Lower leg skin (tissue), 3 donors: ENCODE measurements around the gene NECTIN1.

Experiments
- CTCF ChIP-seq, 3 donors: fragments of 450-650 bp; IDR thresholded peaks; one replicate each; pipeline ENCODE4 v1.5.1; 2016; ENCODE audit warnings: antibody characterized with exemption in 3 of 3, mild to moderate bottlenecking in 3 of 3, moderate library complexity in 2 of 3
- POLR2A ChIP-seq, 2 donors: fragments of 450-650 bp; IDR thresholded peaks; one replicate each; pipeline ENCODE4 v1.6.1; 2016 to 2017; ENCODE audit warnings: antibody characterized with exemption in 2 of 2, mild to moderate bottlenecking in 1 of 2, moderate library complexity in 1 of 2

DNA sequence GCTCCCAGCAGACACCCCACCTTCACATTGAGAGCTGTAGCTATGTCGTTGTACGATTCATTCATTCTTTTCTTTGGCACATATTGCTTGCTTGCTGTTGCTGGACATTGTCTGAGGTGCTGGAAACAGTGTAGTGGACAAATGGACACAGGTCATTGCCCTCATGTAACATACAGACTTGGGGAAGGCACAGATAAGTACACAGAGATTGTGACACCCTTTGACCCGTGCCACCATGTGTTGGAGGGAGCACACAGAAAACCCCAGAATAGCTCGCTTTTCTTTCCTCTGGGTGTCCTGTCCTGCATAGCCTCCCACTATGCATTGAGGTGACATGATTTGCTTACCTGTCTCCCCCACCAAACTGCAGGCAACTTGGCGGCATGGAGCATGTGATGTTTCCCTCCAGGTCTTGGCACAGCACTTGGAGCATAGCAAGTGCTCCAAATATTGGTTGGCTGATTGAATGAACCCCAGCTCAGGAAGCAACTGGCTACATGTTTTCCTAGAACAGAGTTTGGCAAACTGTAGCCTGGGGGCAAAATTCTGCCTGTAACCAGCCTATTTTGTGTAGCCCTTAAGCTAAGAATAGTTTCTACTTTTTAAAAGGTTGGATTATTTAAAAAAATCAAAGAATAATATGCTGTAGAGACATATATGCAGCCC is 30.9 kb upstream of the NECTIN1 start:
- TF ChIP-seq POLR2A (IDR thresholded peaks at IDR 0.05) = no peak
- no peak for TF ChIP-seq CTCF (IDR thresholded peaks at IDR 0.05)
